HepG2 (cell line): ENCODE measurements around the gene SAXO1. TPM values are rescaled to one million over a fixed set of nuclear protein-coding genes. Genes with fewer than 3 reads are reported as not detected.

Experiments
- ATAC-seq: fragments of 200-7000 bp; cut with Tn5 transposase; 3 replicates; pipeline ENCODE4 v1.9.1; 2020; ENCODE audit warnings: mild to moderate bottlenecking, moderate library complexity
- BruUV-seq: library from RNA; stranded (reverse); fragments of 400-500 nt; replicated peaks from 2 replicates; lab custom pipeline; 2021; lab: Mats Ljungman, UMichigan
- CTCF ChIA-PET: fragments of 300-600 bp; formaldehyde crosslinking; extraction: SDS; loops from one replicate; lab custom pipeline; 2021; ENCODE audit warnings: low total read pairs, inconsistent platforms, low intra/inter-chr PET ratio; lab: Yijun Ruan, JAX
- POLR2A ChIA-PET: fragments of 350-600 bp; sonication (Branson Sonifier 250); formaldehyde crosslinking; loops from one replicate; lab custom pipeline; 2020; ENCODE audit warnings: antibody characterized with exemption, inconsistent platforms; lab: Yijun Ruan, JAX
- DNase-seq: peaks from one replicate; pipeline ENCODE4 v3.0.0-alpha.2; 2015; ENCODE audit warnings: low spot score
- FAIRE-seq: peaks from 3 replicates; lab custom pipeline; 2011; peaks lifted over from hg19 to GRCh38; lab: Jason Lieb, UNC
- H2AFZ ChIP-seq: one replicate; pipeline ENCODE4 v1.6.1; 2011; ENCODE audit warnings: low read length, inconsistent platforms
- H3K27ac ChIP-seq: fragments of 300-600 bp; 3 replicates; pipeline ENCODE4 v1.8.0; 2011; ENCODE audit warnings: mixed run types, mild to moderate bottlenecking, mixed read lengths, low read length, inconsistent platforms; ENCODE audit not compliant: insufficient read depth; ENCODE audit errors: extremely low read length
- H3K27me3 ChIP-seq, 2 experiments: fragments of 200-600 bp in 1 of 2; 2 replicates in 1 of 2; 3 replicates in 1 of 2; pipeline versions ENCODE4 v1.6.0 to v1.8.0; 2011; ENCODE audit warnings: low read length in 2 of 2, mild to moderate bottlenecking in 2 of 2, moderate library complexity in 2 of 2, inconsistent platforms in 1 of 2; ENCODE audit not compliant: insufficient read depth in 2 of 2, control insufficient read depth in 1 of 2
- H3K36me3 ChIP-seq, 2 experiments: fragments of 200-600 bp in 1 of 2; replicated peaks in 1 of 2; 2 replicates in 1 of 2; 3 replicates in 1 of 2; pipeline versions ENCODE4 v1.5.1 to v1.8.0; 2011; ENCODE audit warnings: low read length in 2 of 2, inconsistent platforms in 1 of 2; ENCODE audit not compliant: insufficient read depth in 2 of 2, control insufficient read depth in 1 of 2
- H3K4me1 ChIP-seq: 2 replicates; pipeline ENCODE4 v1.5.1; 2012; ENCODE audit warnings: low read length, inconsistent platforms; ENCODE audit not compliant: insufficient read depth
- H3K4me2 ChIP-seq: 2 replicates; pipeline ENCODE4 v1.6.0; 2011; ENCODE audit warnings: low read depth, low read length, inconsistent platforms
- H3K4me3 ChIP-seq, 3 experiments: fragments of 200-600 bp in 1 of 3; sonication (generic), shearing (Covaris generic) in 1 of 3; replicated peaks in 1 of 3; 2 replicates each; pipeline ENCODE4 v1.5.1; 2011 to 2016; ENCODE audit warnings: low read length in 3 of 3, inconsistent platforms in 2 of 3, low read depth in 2 of 3, mild to moderate bottlenecking in 2 of 3, control low read depth in 1 of 3, mixed read lengths in 1 of 3; ENCODE audit not compliant: insufficient read depth in 1 of 3
- H3K79me2 ChIP-seq: one replicate; pipeline ENCODE4 v1.6.1; 2011; ENCODE audit warnings: low read length, inconsistent platforms; ENCODE audit not compliant: insufficient read depth
- H3K9ac ChIP-seq: 2 replicates; pipeline ENCODE4 v1.6.0; 2011; ENCODE audit warnings: mild to moderate bottlenecking, low read depth, low read length, inconsistent platforms; ENCODE audit not compliant: insufficient read depth
- H3K9me3 ChIP-seq: 2 replicates; pipeline ENCODE4 v1.5.1; 2012; ENCODE audit warnings: mild to moderate bottlenecking, low read length
- H4K20me1 ChIP-seq: 2 replicates; pipeline ENCODE4 v1.6.0; 2011; ENCODE audit warnings: inconsistent platforms, mild to moderate bottlenecking, low read length, moderate library complexity; ENCODE audit not compliant: insufficient read depth
- ARNTL ChIP-seq: sonication (generic); formaldehyde crosslinking; IDR thresholded peaks from 2 replicates; pipeline ENCODE4 v1.4.0; 2020; ENCODE audit warnings: mild to moderate bottlenecking, missing genetic modification reagents
- ISX ChIP-seq: sonication (generic); formaldehyde crosslinking; conservative IDR thresholded peaks from 2 replicates; pipeline ENCODE4 v1.5.0; 2020; ENCODE audit warnings: missing genetic modification reagents
- SP4 ChIP-seq: sonication (generic); formaldehyde crosslinking; IDR thresholded peaks from 2 replicates; pipeline ENCODE4 v1.8.1; 2023; ENCODE audit warnings: mild to moderate bottlenecking, missing genetic modification reagents
- TAF1 ChIP-seq: sonication (generic); formaldehyde crosslinking; IDR thresholded peaks from 2 replicates; pipeline ENCODE4 v1.4.0; 2020; ENCODE audit warnings: missing genetic modification reagents
- TAF15 ChIP-seq: fragments of 200-400 bp; formaldehyde crosslinking; IDR thresholded peaks from one replicate; pipeline ENCODE4 v1.6.1; 2018; ENCODE audit warnings: mild to moderate bottlenecking, low read depth, low read length; ENCODE audit not compliant: poor library complexity, severe bottlenecking
- TBX3 ChIP-seq: fragments of 450-650 bp; IDR thresholded peaks from 2 replicates; pipeline ENCODE4 v1.6.1; 2017; ENCODE audit warnings: antibody characterized with exemption, mild to moderate bottlenecking, inconsistent platforms, borderline replicate concordance
- U2AF1 ChIP-seq: fragments of 200-400 bp; formaldehyde crosslinking; optimal IDR thresholded peaks from 2 replicates; pipeline ENCODE3; 2017; ENCODE audit warnings: mild to moderate bottlenecking, low read depth, low read length
- ZNF232 ChIP-seq: sonication (generic); formaldehyde crosslinking; IDR thresholded peaks from 2 replicates; pipeline ENCODE4 v1.4.0; 2020; ENCODE audit warnings: missing genetic modification reagents, borderline replicate concordance
- ZNF275 ChIP-seq: sonication (generic); formaldehyde crosslinking; IDR thresholded peaks from 2 replicates; pipeline ENCODE4 v1.8.0; 2022; ENCODE audit warnings: missing genetic modification reagents, mild to moderate bottlenecking, inconsistent platforms, borderline replicate concordance
- ZNF350 ChIP-seq: sonication (generic); formaldehyde crosslinking; IDR thresholded peaks from 2 replicates; pipeline ENCODE4 v1.4.0; 2020; ENCODE audit warnings: mild to moderate bottlenecking, low read depth, missing genetic modification reagents, borderline replicate concordance
- ZNF362 ChIP-seq: sonication (generic); formaldehyde crosslinking; IDR thresholded peaks from 2 replicates; pipeline ENCODE4 v1.4.0; 2020; ENCODE audit warnings: missing genetic modification reagents, mild to moderate bottlenecking, borderline replicate concordance
- ZNF770 ChIP-seq: sonication (generic); formaldehyde crosslinking; IDR thresholded peaks from 2 replicates; pipeline ENCODE4 v1.5.0; 2020; ENCODE audit warnings: mild to moderate bottlenecking, missing genetic modification reagents
- ZNF878 ChIP-seq: sonication (generic); formaldehyde crosslinking; IDR thresholded peaks from 2 replicates; pipeline ENCODE4 v1.8.1; 2023; ENCODE audit warnings: mild to moderate bottlenecking, missing genetic modification reagents, moderate library complexity
- WGBS: methylation state at CpG from one replicate; pipeline ENCODE4 v1.1.6; 2017; ENCODE audit warnings: low lambda C conversion rate; 5-methylcytosine and 5-hydroxymethylcytosine counted together
- in situ Hi-C: cut with HindIII; loops from 2 replicates; pipeline ENCODE4 v1.10.0; 2017; ENCODE audit warnings: low pct_unique_long_range_greater_than_20kb; ENCODE audit not compliant: extremely low pct_ligation_motif_present
- intact Hi-C: fragments of 100-400 bp; cut with micrococcal nuclease; formaldehyde crosslinking; loops from one replicate; pipeline ENCODE4 v1.10.0; 2022; ENCODE audit not compliant: unreplicated experiment
- polyA plus RNA-seq, 8 experiments: library from polyadenylated mRNA; depleted of rRNA in 3 of 8; stranded (reverse) in 7 of 8; unstranded in 1 of 8; fragments of >200 nt; fragmentation: Illumina TruSeq in 4 of 8; extraction: Trizol in 4 of 8; gene quantifications; 2 replicates each; pipeline versions ENCODE4 v1.2.1 to v1.2.3, GENCODE V29; 2011 to 2016; ENCODE audit warnings: low read depth in 4 of 8, missing spikeins in 1 of 8, mixed read lengths in 1 of 8; ENCODE audit not compliant: insufficient read depth in 1 of 8
- total RNA-seq, 5 experiments: library from RNA; depleted of rRNA; stranded (reverse); fragments of >200 nt; fragmentation: Illumina TruSeq; extraction: Trizol; gene quantifications; 2 replicates each; pipeline ENCODE4 v1.2.3, GENCODE V29; 2016; ENCODE audit warnings: low read depth in 1 of 5

The SAXO1 gene
- total and polyA plus RNA-seq, 2 of the 13 experiments (the other 11 are each of a cell fraction or from before 2014, with no cell fraction given), result not detected

DNA sequence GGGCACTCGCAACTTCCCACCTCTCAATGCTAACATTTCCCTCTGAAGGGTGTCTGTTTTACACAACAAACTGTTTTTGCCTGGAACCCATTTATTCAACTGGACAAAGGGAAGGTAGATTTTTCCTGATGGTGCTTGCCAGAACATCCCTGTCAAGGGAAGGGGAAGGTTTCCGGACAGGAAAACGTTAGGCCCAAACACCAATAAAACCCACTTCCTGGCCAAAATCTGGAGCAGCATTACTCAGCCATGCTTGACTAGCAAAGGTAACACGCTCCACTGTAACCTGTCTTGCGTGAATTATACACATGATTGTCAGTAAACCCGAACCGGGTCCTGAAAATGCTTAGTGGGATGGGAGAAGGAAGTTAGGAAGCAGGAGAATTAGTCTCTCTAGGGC is 90.2 kb downstream of the SAXO1 start:
- CTCF ChIA-PET, result no interaction called here
- no peak overlapping the region for H3K4me2 ChIP-seq

More for the DNA sequence above, 90.2 kb downstream of the SAXO1 start:
- no peak for FAIRE-seq
- no peaks in the 10 kb centered on the region for H3K4me1 ChIP-seq
- H3K4me3 ChIP-seq, result no peak overlapping the region
- intact Hi-C loops (no loop called here), in situ Hi-C loops (no loop called here)
- ATAC-seq, result no peak
- H3K9ac ChIP-seq, result no peak overlapping the region
- POLR2A ChIA-PET, result no interaction called here
- no peaks in the 10 kb centered on the region for H3K36me3 ChIP-seq
- no TSS peak for BruUV-seq
- TF ChIP-seq TAF15, result no peak
- no peak for TF ChIP-seq ZNF350 (CRISPR knock-in tag)
- no peak for TF ChIP-seq ARNTL (CRISPR knock-in tag)
- TF ChIP-seq TBX3, result no peak
- no peak for TF ChIP-seq ISX (CRISPR knock-in tag)
- no peak for TF ChIP-seq ZNF362 (CRISPR knock-in tag)
- no peak for TF ChIP-seq SP4 (CRISPR knock-in tag)
- TF ChIP-seq ZNF770 (CRISPR knock-in tag), result no peak
- TF ChIP-seq TAF1 (CRISPR knock-in tag), result no peak
- no peak for TF ChIP-seq ZNF878
- no peak for TF ChIP-seq ZNF232
- TF ChIP-seq U2AF1, result no peak
- TF ChIP-seq ZNF275, result no peak
- no peak for DNase-seq
- no peak overlapping the region for H2AFZ ChIP-seq
- no peak overlapping the region for H3K27ac ChIP-seq
- no peaks in the 10 kb centered on the region for H3K79me2 ChIP-seq
- no peaks in the 10 kb centered on the region for H3K9me3 ChIP-seq
- 19% methylated on average over 7 of the region's 7 CpGs for WGBS
- no peaks in the 10 kb centered on the region for H4K20me1 ChIP-seq
- peaks cover 1 to 22% of the 10 kb centered on the region in 2 experiments; a peak in 4 of 5 replicates for H3K27me3 ChIP-seq
